ENCODE data around the gene RNF145.

Gene RNF145

DNA sequence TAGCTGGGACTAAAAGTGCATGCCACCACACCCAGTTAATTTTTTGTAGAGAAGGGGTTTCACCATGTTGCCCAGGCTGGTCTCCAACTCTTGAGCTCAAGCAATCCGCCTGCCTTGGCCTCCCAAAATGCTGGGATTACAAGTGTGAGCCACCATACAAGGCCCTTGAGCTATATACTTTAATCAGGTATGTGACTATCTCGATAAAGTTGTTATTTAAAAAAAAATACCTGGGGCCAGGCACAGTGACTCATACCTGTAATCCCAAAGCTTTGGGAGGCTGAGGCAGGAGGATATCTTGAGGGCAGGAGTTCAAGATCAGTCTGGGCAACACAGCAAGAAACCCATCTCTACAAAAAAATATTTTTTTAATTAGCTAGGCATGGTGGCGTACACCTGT is 19.2 kb downstream of the RNF145 start:
- DNase-seq (ENCODE audit: low spot score): no peak
- no peak overlapping the region for H3K4me3 ChIP-seq
- TF ChIP-seq, protein P1, sequence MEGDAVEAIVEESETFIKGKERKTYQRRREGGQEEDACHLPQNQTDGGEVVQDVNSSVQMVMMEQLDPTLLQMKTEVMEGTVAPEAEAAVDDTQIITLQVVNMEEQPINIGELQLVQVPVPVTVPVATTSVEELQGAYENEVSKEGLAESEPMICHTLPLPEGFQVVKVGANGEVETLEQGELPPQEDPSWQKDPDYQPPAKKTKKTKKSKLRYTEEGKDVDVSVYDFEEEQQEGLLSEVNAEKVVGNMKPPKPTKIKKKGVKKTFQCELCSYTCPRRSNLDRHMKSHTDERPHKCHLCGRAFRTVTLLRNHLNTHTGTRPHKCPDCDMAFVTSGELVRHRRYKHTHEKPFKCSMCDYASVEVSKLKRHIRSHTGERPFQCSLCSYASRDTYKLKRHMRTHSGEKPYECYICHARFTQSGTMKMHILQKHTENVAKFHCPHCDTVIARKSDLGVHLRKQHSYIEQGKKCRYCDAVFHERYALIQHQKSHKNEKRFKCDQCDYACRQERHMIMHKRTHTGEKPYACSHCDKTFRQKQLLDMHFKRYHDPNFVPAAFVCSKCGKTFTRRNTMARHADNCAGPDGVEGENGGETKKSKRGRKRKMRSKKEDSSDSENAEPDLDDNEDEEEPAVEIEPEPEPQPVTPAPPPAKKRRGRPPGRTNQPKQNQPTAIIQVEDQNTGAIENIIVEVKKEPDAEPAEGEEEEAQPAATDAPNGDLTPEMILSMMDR (IDR thresholded peaks at IDR 0.05): no peak
- H3K27ac ChIP-seq: no peak overlapping the region

DNA sequence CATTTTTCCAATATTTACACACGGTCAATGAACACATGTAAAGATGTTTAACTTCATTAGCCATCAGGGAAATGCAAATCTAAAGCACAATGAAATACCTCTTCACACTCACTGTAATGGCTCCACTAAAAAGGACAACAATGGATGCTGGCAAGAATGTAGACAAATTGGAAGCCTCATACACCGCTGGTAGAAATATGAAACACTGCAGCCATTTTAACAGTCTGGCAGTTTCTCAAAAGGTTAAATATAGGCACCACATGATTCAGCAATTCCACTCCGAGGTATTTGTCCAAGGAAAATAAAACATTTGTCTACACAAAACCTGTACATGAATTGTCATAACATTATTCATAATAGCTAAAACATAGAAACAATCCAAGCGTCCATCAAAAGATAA is 20.0 kb downstream of the RNF145 start:
- H3K27ac ChIP-seq: no peak overlapping the region
- DNase-seq (ENCODE audit: low spot score): no peak
- TF ChIP-seq, protein P1 (IDR thresholded peaks at IDR 0.05): no peak
- no peak overlapping the region for H3K4me3 ChIP-seq

DNA sequence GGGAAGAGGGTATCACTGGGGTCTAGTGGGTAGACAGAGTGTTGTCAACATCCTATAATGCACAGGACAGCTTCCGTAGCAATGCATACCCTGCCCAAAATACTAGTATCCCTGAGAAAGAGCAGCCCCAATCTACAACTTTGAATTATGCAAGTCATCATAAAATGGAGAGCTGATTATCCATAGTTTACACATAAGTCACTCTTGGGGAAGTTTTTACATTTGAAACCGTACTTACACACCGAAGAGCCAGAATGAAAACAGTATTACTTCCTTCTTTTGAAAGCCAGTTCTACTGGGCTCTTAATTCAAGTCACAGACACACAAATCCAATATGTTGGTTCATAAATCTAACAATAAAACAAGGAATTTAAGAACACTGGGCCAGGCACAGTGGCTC is 21.6 kb downstream of the RNF145 start:
- Histone ChIP-seq H3K4me3 (no peak overlapping the region), H3K27ac (no peak overlapping the region)
- DNase-seq (ENCODE audit: low spot score): no peak
- TF ChIP-seq, protein P1 (IDR thresholded peaks at IDR 0.05): no peak

DNA sequence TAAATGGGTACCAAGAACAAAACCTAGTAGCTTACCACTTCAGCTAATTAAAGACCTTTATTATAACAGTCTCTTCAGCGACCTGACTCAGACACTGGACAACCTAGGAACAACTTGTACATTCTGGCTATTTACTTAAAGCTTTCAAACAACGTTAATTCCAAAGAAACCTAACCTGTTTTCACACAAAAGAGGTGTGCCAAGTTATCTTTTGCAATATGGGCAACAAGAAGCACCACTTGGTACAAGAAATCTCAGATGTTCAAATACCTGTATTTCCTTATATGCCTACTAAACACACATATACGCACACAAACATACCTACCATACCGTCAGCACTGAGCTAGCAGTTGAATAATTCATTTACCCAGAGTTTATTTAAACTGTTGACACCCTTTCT is 23.0 kb downstream of the RNF145 start:
- Histone ChIP-seq H3K4me3 (no peak overlapping the region), H3K27ac (no peak overlapping the region)
- no peak for DNase-seq (ENCODE audit: low spot score)
- TF ChIP-seq, protein P1 (IDR thresholded peaks at IDR 0.05): no peak

GRCh38 chr5:159185773-159186172 is 23.6 kb downstream of the RNF145 start:
- TF ChIP-seq, protein P1 (IDR thresholded peaks at IDR 0.05): no peak

GRCh38 chr5:159184858-159185381 is 24.4 kb downstream of the RNF145 start:
- no peak for DNase-seq (ENCODE audit: low spot score)
- Histone ChIP-seq H3K27ac (peak overlapping the region in 1 of 2 donors; percentile 43), H3K4me3 (no peak overlapping the region)
- TF ChIP-seq, protein P1 (IDR thresholded peaks at IDR 0.05): no peak

More at GRCh38 chr5:159185773-159186172, 23.6 kb downstream of the RNF145 start:
- no peak overlapping the region for H3K27ac ChIP-seq
- no peak overlapping the region for H3K4me3 ChIP-seq
- no peak for DNase-seq (ENCODE audit: low spot score)

- no peak overlapping the region for H3K27ac ChIP-seq
- TF ChIP-seq, protein P1 (IDR thresholded peaks at IDR 0.05): no peak
- H3K4me3 ChIP-seq: no peak overlapping the region
- no peak for DNase-seq (ENCODE audit: low spot score)
These were observed 25.1 kb downstream of the RNF145 start for GRCh38 chr5:159184236-159184635.

Data from coronary artery (tissue), 2 donors.